Spleen (tissue), 13 donors: ENCODE data around the gene USP4. TPM values are rescaled to one million over a fixed set of nuclear protein-coding genes. Genes with fewer than 3 reads are reported as not detected.
A peak's percentile ranks its signal among the peaks of the same experiment; 100 is the strongest.

ENCODE experiments used
- DNase-seq: peaks from one replicate; pipeline ENCODE4 v3.0.0-alpha.2; 2020
- H3K27ac ChIP-seq, 8 donors: fragments of 200-600 bp; sonication (generic) in 7 of 8; 1 replicate in 4 of 8; 2 replicates in 4 of 8; pipeline versions ENCODE4 v1.5.0 to v1.8.0; 2016 to 2021; ENCODE audit warnings: inconsistent platforms in 4 of 8, mild to moderate bottlenecking in 4 of 8, moderate library complexity in 1 of 8
- H3K27me3 ChIP-seq, 7 donors: fragments of 200-600 bp; sonication (generic) in 6 of 7; replicated peaks in 1 of 7; 1 replicate in 4 of 7; 2 replicates in 3 of 7; pipeline versions ENCODE4 v1.5.0 to v1.8.0; 2016 to 2021; ENCODE audit warnings: inconsistent platforms in 3 of 7, mild to moderate bottlenecking in 1 of 7
- H3K36me3 ChIP-seq, 6 donors: fragments of 200-600 bp; sonication (generic) in 5 of 6; 1 replicate in 4 of 6; 2 replicates in 2 of 6; pipeline versions ENCODE4 v1.5.0 to v1.8.0; 2016 to 2021; ENCODE audit warnings: inconsistent platforms in 2 of 6
- H3K4me1 ChIP-seq, 6 donors: fragments of 200-600 bp; sonication (generic) in 5 of 6; 1 replicate in 3 of 6; 2 replicates in 3 of 6; pipeline versions ENCODE4 v1.5.0 to v1.8.0; 2016 to 2021; ENCODE audit warnings: inconsistent platforms in 3 of 6
- H3K4me3 ChIP-seq, 8 donors: fragments of 200-600 bp; sonication (generic) in 7 of 8; 1 replicate in 4 of 8; 2 replicates in 4 of 8; pipeline versions ENCODE4 v1.5.0 to v1.8.0; 2016 to 2021; ENCODE audit warnings: inconsistent platforms in 4 of 8, mild to moderate bottlenecking in 4 of 8, moderate library complexity in 2 of 8
- H3K9me3 ChIP-seq, 8 donors: fragments of 200-600 bp; sonication (generic) in 7 of 8; 1 replicate in 4 of 8; 2 replicates in 4 of 8; pipeline versions ENCODE4 v1.5.0 to v1.8.0; 2016 to 2021; ENCODE audit warnings: inconsistent platforms in 4 of 8
- CTCF ChIP-seq, 11 experiments: fragments of 200-600 bp in 7 of 11; fragments of 450-650 bp in 4 of 11; sonication (generic) in 4 of 11; IDR thresholded peaks in 8 of 11; conservative IDR thresholded peaks in 3 of 11; 1 replicate in 7 of 11; 2 replicates in 4 of 11; pipeline versions ENCODE4 v1.4.0 to v1.8.0; 2016 to 2021; ENCODE audit warnings: antibody characterized with exemption in 11 of 11, inconsistent platforms in 4 of 11, mild to moderate bottlenecking in 1 of 11
- POLR2A ChIP-seq, 3 donors: fragments of 450-650 bp; IDR thresholded peaks; one replicate each; pipeline ENCODE4 v1.5.1; 2017; ENCODE audit warnings: antibody characterized with exemption in 3 of 3, mild to moderate bottlenecking in 1 of 3
- POLR2AphosphoS5 ChIP-seq, 3 donors: sonication (generic); formaldehyde crosslinking; IDR thresholded peaks; one replicate each; pipeline ENCODE4 v1.5.1; 2017; ENCODE audit warnings: antibody characterized with exemption in 3 of 3
- WGBS, 5 donors: extraction: QIAGEN DNeasy Blood & Tissue Kit in 3 of 5; methylation state at CpG; one replicate each; pipeline versions ENCODE4 v1.1.5 to v1.1.7; 2013 to 2018; 5-methylcytosine and 5-hydroxymethylcytosine counted together
- intact Hi-C: fragments of 100-400 bp; cut with DNase I; formaldehyde crosslinking; loops from one replicate; pipeline ENCODE4 v1.15.0; 2023; ENCODE audit warnings: low total_unique reads
- long read RNA-seq, 2 donors: transcript quantifications; one replicate each; lab custom pipeline, GENCODE V29; 2026
- polyA plus RNA-seq, 3 donors: library from polyadenylated mRNA; stranded (reverse); fragments of 200-250 nt; gene quantifications; one replicate each; pipeline ENCODE4 v1.2.1, GENCODE V29; 2013
- total RNA-seq, 7 donors: library from RNA; depleted of rRNA in 3 of 7; stranded (reverse); fragments of >200 nt in 3 of 7; fragmentation: NEBNext Ultra II Directional in 4 of 7; extraction: Animal tissue kit (Norgen Biotek cat#: 25700) in 4 of 7; gene quantifications; one replicate each; pipeline versions ENCODE4 v1.1.0 to v1.2.1, GENCODE V29; 2016 to 2021
- donor health status: healthy with polysubstance abuse.
- donor health status: DM: no; HTN: no; CAD: no; lungs with moderate emphysema.
- donor health status: DM: no; HTN: no; CAD: no.
- donor health status: Bipolar disorder and iron deficiency.
- donor health status: healthy.
- donor health status: DM: no; HTN: no; CAD: no.
- donor health status: DM: yes; HTN: yes; CAD: no.

USP4 gene
- 100 to 1,000 TPM in 2 of 7 donors, 10 to 100 TPM in 5; 48.9 to 107 (median 84.5) TPM for total RNA-seq
- polyA plus RNA-seq: 10 to 100 TPM; 28.1 to 52.2 (median 33.4) TPM
- long read RNA-seq, donor 1, partial matches to known transcripts: 6 of 7 reads
- long read RNA-seq, donor 1, other reads (novel, unspliced or antisense): 0 of 7 reads
- long read RNA-seq, donor 2, partial matches to known transcripts: 0 of 3 reads
- long read RNA-seq, donor 2, other reads (novel, unspliced or antisense): 0 of 3 reads

- WGBS, 5 donors: 0 to 1% (median 1%) methylated on average over 39 to 70 of the region's 70 CpGs
- Histone ChIP-seq H3K9me3 (no peaks in the 10 kb centered on the region), H3K36me3 (peaks cover 0 to 30% (median 20%) of the 10 kb centered on the region in 6 donors), H3K4me3 (peak within 1 kb of the TSS; percentile 69 to 91 (median 84)), H3K27ac (peak within 1 kb of the TSS; percentile 96 to 100 (median 98)), H3K4me1 (peaks cover 40 to 95% (median 87%) of the 10 kb centered on the region in 6 donors), H3K27me3 (no peaks in the 10 kb centered on the region)
- intact Hi-C loops: loop anchor here (5.0 to 10.0 kb wide), 2 partner anchors 72 to 105 kb away; partner anchors contain the start of genes RHOA and TCTA
- peak; percentile 100 for DNase-seq
- TF ChIP-seq CTCF (IDR thresholded peaks at IDR 0.05 in 8 of 11, conservative IDR thresholded peaks at IDR 0.05 in 3 of 11) (peak; percentile 13 to 67 (median 46)), POLR2AphosphoS5 (IDR thresholded peaks at IDR 0.05) (peak; percentile 96 to 98 (median 98)), POLR2A (IDR thresholded peaks at IDR 0.05) (peak; percentile 6 to 77 (median 66))
Measured at GRCh38 chr3:49339941-49340800, at the start of gene USP4. USP4 (minus strand) TSS chr3:49340053; CDS start chr3:49340024, 29 bp downstream.

GRCh38 chr3:49389297-49389696 is 49.4 kb upstream of the USP4 start:
- no peaks in the 10 kb centered on the region for H3K27me3 ChIP-seq
- TF ChIP-seq POLR2A (IDR thresholded peaks at IDR 0.05) (no peak), CTCF (IDR thresholded peaks at IDR 0.05 in 8 of 11, conservative IDR thresholded peaks at IDR 0.05 in 3 of 11) (no peak)
- H3K36me3 ChIP-seq: peaks cover 0 to 35% (median 5%) of the 10 kb centered on the region in 6 donors
- DNase-seq: no peak
- peaks cover 17 to 97% (median 90%) of the 10 kb centered on the region in 6 donors for H3K4me1 ChIP-seq
- no peak overlapping the region for H3K4me3 ChIP-seq
- no peaks in the 10 kb centered on the region for H3K9me3 ChIP-seq
- H3K27ac ChIP-seq: no peak overlapping the region
- intact Hi-C loops: no loop called here
- 95 to 96% (median 96%) methylated on average over 6 of the region's 6 CpGs for WGBS, 5 donors

- 77 to 100% (median 88%) methylated on average over 1 of the region's 1 CpG for WGBS, 5 donors
Measured at GRCh38 chr3:49388289-49388820, 48.5 kb upstream of the USP4 start.

More at GRCh38 chr3:49388289-49388820, 48.5 kb upstream of the USP4 start:
- H3K9me3 ChIP-seq: no peaks in the 10 kb centered on the region
- intact Hi-C loops: no loop called here
- H3K36me3 ChIP-seq: peaks cover 0 to 29% (median 2%) of the 10 kb centered on the region in 6 donors
- H3K4me3 ChIP-seq: no peak overlapping the region
- no peak for TF ChIP-seq CTCF (IDR thresholded peaks at IDR 0.05 in 8 of 11, conservative IDR thresholded peaks at IDR 0.05 in 3 of 11)
- no peak for TF ChIP-seq POLR2AphosphoS5 (IDR thresholded peaks at IDR 0.05)
- no peak for TF ChIP-seq POLR2A (IDR thresholded peaks at IDR 0.05)
- H3K27me3 ChIP-seq: no peaks in the 10 kb centered on the region
- peak overlapping the region in 2 of 8 donors; percentile 55 to 81 for H3K27ac ChIP-seq
- H3K4me1 ChIP-seq: peaks cover 21 to 100% (median 94%) of the 10 kb centered on the region in 6 donors
- no peak for DNase-seq
